Cardiac fibroblast (primary cell): ENCODE measurements around the gene TSPAN16.

Experiments
- DNase-seq, 2 donors: peaks; one replicate each; pipeline versions ENCODE4 v3.0.0 to v3.0.0-alpha.2; 2010; ENCODE audit warnings: low read depth in 2 of 2
- H3K4me3 ChIP-seq, 2 donors: replicated peaks in 1 of 2; 1 replicate in 1 of 2; 2 replicates in 1 of 2; pipeline ENCODE4 v1.5.1; 2011; ENCODE audit warnings: low read depth in 2 of 2, low read length in 2 of 2, mild to moderate bottlenecking in 2 of 2, moderate library complexity in 1 of 2
- CTCF ChIP-seq: IDR thresholded peaks from one replicate; pipeline ENCODE4 v1.5.1; 2011; ENCODE audit warnings: low read depth, mild to moderate bottlenecking, low read length, inconsistent platforms

The TSPAN16 gene

GRCh38 chr19:11251650-11252314, 44.2 kb upstream of the TSPAN16 start:
- no peak overlapping the region for H3K4me3 ChIP-seq
- no peak for DNase-seq
- no peak for TF ChIP-seq CTCF

GRCh38 chr19:11252665-11253355, 43.1 kb upstream of the TSPAN16 start:
- no peak for DNase-seq
- no peak for TF ChIP-seq CTCF
- no peak overlapping the region for H3K4me3 ChIP-seq

DNA sequence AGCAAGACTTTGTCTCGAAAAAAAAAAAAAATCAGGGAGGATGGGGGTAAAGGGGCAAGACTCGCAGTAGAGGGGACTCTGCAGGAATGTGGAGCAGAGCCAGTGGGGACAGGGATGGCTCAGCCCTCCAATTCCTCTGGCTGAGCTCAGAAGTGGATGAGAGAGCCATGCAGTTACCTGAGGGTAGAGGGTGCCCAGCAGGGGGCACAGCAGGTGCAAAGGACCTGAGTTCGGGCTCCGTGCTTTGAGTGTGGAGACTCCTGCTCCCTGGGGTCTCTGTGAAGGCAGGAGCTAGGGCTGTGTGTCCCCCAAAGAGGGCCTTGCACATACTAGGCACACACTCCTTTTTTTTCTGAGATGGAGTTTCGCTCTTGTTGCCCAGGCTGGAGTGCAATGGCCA, 41.3 kb upstream of the TSPAN16 start:
- no peak for DNase-seq
- no peak for TF ChIP-seq CTCF
- H3K4me3 ChIP-seq = no peak overlapping the region

DNA sequence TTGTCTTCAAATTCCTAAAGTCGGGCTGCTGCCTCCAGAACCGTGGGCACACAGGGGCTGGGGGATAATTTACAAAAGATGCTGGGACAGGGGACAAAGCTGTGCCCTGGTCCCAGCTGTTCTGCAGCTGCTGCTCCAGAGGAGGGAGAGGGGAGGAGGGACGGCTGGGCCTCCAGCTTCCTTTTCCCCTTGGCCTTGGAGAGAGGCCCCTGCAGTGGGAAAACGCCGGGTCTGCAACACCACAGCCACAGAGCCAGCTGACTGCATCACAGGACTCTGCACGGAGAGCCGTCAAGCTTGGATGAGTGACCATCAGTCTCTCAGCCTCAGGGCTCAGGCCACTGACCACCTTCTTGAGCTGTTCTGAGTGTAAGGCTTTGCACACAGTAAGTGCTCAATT, 39.8 kb upstream of the TSPAN16 start:
- TF ChIP-seq CTCF = no peak

GRCh38 chr19:11257846-11258380, 38.0 kb upstream of the TSPAN16 start:
- DNase-seq = peak in 1 of 2 donors; percentile 22

More for the DNA sequence above, 39.8 kb upstream of the TSPAN16 start:
- H3K4me3 ChIP-seq = no peak overlapping the region
- peak; percentile 21 to 59 for DNase-seq

GRCh38 chr19:11260996-11261395, 35.0 kb upstream of the TSPAN16 start:
- no peak for DNase-seq

More at GRCh38 chr19:11257846-11258380, 38.0 kb upstream of the TSPAN16 start:
- TF ChIP-seq CTCF = no peak
- H3K4me3 ChIP-seq = no peak overlapping the region

More at GRCh38 chr19:11260996-11261395, 35.0 kb upstream of the TSPAN16 start:
- peak overlapping the region in 1 of 2 donors; percentile 82 for H3K4me3 ChIP-seq
- TF ChIP-seq CTCF = no peak
